ENCODE measurements around the gene ADAM22. TPM values are rescaled to one million over a fixed set of nuclear protein-coding genes. Genes with fewer than 3 reads are reported as not detected.

Gene ADAM22
- 17.6 and 18.7 TPM in 2 replicates for total RNA-seq (2014; rRNA removed; shearing (Covaris generic))
- 2.7 and 2.8 TPM in 2 replicates for polyA plus RNA-seq (2016; fragmentation: Nextera tagmentation; extraction: Ambion mirVana)
- long read RNA-seq, partial matches to known transcripts, result 1 of 3 reads
- long read RNA-seq, other reads (novel, unspliced or antisense), result 2 of 3 reads

- H3F3A ChIP-seq (replicated peaks; ENCODE audit: low read depth), result no peaks in the 10 kb centered on the region
- no peaks in the 10 kb centered on the region for H4K20me1 ChIP-seq (replicated peaks; ENCODE audit: insufficient read depth)
- peak within 1 kb of the TSS; percentile 93 for H3K4me3 Mint-ChIP-seq
- H2AFZ ChIP-seq, result peak within 1 kb of the TSS; percentile 99
- peak; percentile 96 for DNase-seq (ENCODE audit: low spot score)
- TF ChIP-seq POLR2AphosphoS5 (IDR thresholded peaks at IDR 0.05; ENCODE audit: low read depth) (peak; percentile 92), REST (IDR thresholded peaks at IDR 0.05; ENCODE audit: unreplicated experiment) (no peak), ETS1 (IDR thresholded peaks at IDR 0.05) (peak; percentile 84), ZNF114 (CRISPR knock-in tag; IDR thresholded peaks at IDR 0.05) (no peak), CREB1 (CRISPR knock-in tag; IDR thresholded peaks at IDR 0.05; ENCODE audit: low read depth) (peak; percentile 75), ZNF462 (CRISPR knock-in tag; IDR thresholded peaks at IDR 0.05) (no peak), STAT1 (IDR thresholded peaks at IDR 0.05; ENCODE audit: unreplicated experiment) (no peak), CTCF (conservative IDR thresholded peaks at IDR 0.05; ENCODE audit: low read depth in 2 of 2) (peak in 1 of 2 experiments; percentile 36; a peak in 2 of 4 replicates), EZH2 (IDR thresholded peaks at IDR 0.05; ENCODE audit: low read depth, unreplicated experiment) (no peak), EZH2phosphoT487 (IDR thresholded peaks at IDR 0.05; ENCODE audit: unreplicated experiment) (no peak)
- H3K4me1 Mint-ChIP-seq, result peaks cover 9% of the 10 kb centered on the region; the same call in 2 of the 3 replicates
- peak within 1 kb of the TSS; percentile 84 for H3K4me2 ChIP-seq
- H3K9me2 ChIP-seq (ENCODE audit: insufficient read depth), result no peaks in the 10 kb centered on the region
- no peaks in the 10 kb centered on the region for H3K79me2 ChIP-seq (replicated peaks; ENCODE audit: insufficient read depth)
- peak within 1 kb of the TSS; percentile 88; the same call in 1 of the 2 replicates for H3K27ac Mint-ChIP-seq
- H3K9me3 Mint-ChIP-seq, result no peaks in the 10 kb centered on the region
- peak; percentile 95 for ATAC-seq
- H3K27me3 ChIP-seq (ENCODE audit: insufficient read depth), result peaks cover 10% of the 10 kb centered on the region
- peaks cover 7% of the 10 kb centered on the region for H3K4me1 ChIP-seq (ENCODE audit: insufficient read depth)
- peak within 1 kb of the TSS; percentile 69 for H3K4me3 ChIP-seq
- peak within 1 kb of the TSS; percentile 74 for H3K27ac ChIP-seq (ENCODE audit: low read depth)
- H3K27me3 Mint-ChIP-seq (ENCODE audit: insufficient read depth, low read depth, poor library complexity), result peaks cover 5% of the 10 kb centered on the region
- peaks cover 16% of the 10 kb centered on the region for H3K36me3 Mint-ChIP-seq (ENCODE audit: low read depth)
- H3K36me3 ChIP-seq (ENCODE audit: insufficient read depth), result no peaks in the 10 kb centered on the region
These were observed at the start of gene ADAM22 for GRCh38 chr7:87933953-87934698. TSS of gene ADAM22 (plus strand) at chr7:87934251. CDS start at chr7:87934466, 215 bp downstream.

Measured in GM23338 (cell line).